ENCODE data around the gene NOD2. TPM values are rescaled to one million over a fixed set of nuclear protein-coding genes. Genes with fewer than 3 reads are reported as not detected.

Gene NOD2
- total RNA-seq, 4 donors from 2014 or later, result 0.41 to 2.6 (median 2.2) TPM; not detected in 1

GRCh38 chr16:50655558-50656055, 37.8 kb upstream of the NOD2 start:
- in situ Hi-C loops (cut with MboI; ENCODE audit: low pct_ligation_motif_present in 1 of 4, low pct_unique_long_range_greater_than_20kb in 1 of 4, low sequenced_read_pairs in 3 of 4), result loop anchor here in 2 of 4 donors (25.0 kb wide), 2 partner anchors 293 to 418 kb away; partner anchors contain the start of gene BRD7 (in 1 of the 2)
- Histone ChIP-seq H3K27ac (no peak overlapping the region), H3K27me3 (no peaks in the 10 kb centered on the region), H3K36me3 (no peaks in the 10 kb centered on the region), H3K4me1 (no peaks in the 10 kb centered on the region), H3K4me3 (no peak overlapping the region), H3K9me3 (no peaks in the 10 kb centered on the region)
- 91% methylated on average over 3 of the region's 3 CpGs; no CpG with 5 or more reads in 1 of the 2 donors for WGBS, 2 donors (ENCODE audit: low coverage in 1 of 2)
- TF ChIP-seq POLR2A (IDR thresholded peaks at IDR 0.05), result no peak
- TF ChIP-seq POLR2AphosphoS5 (IDR thresholded peaks at IDR 0.05), result no peak
- no peak for TF ChIP-seq EP300 (IDR thresholded peaks at IDR 0.05; ENCODE audit: low read depth)
- no peak for TF ChIP-seq CTCF (IDR thresholded peaks at IDR 0.05)
- intact Hi-C loops (cut with DNase I; ENCODE audit: low total_unique reads), result no loop called here
- no peak for DNase-seq

GRCh38 chr16:50657241-50657640, 36.2 kb upstream of the NOD2 start:
- in situ Hi-C loops (cut with MboI; ENCODE audit: low pct_ligation_motif_present in 1 of 4, low pct_unique_long_range_greater_than_20kb in 1 of 4, low sequenced_read_pairs in 3 of 4), result loop anchor here in 2 of 4 donors (25.0 kb wide), 2 partner anchors 295 to 420 kb away; partner anchors contain the start of gene BRD7 (in 1 of the 2)
- H3K4me3 ChIP-seq, result no peak overlapping the region
- intact Hi-C loops (cut with DNase I; ENCODE audit: low total_unique reads), result no loop called here
- H3K27me3 ChIP-seq, result no peaks in the 10 kb centered on the region
- no peaks in the 10 kb centered on the region for H3K9me3 ChIP-seq
- no peak overlapping the region for H3K27ac ChIP-seq
- TF ChIP-seq POLR2AphosphoS5 (IDR thresholded peaks at IDR 0.05) (no peak), CTCF (IDR thresholded peaks at IDR 0.05) (no peak), POLR2A (IDR thresholded peaks at IDR 0.05) (no peak), EP300 (IDR thresholded peaks at IDR 0.05; ENCODE audit: low read depth) (no peak)
- H3K4me1 ChIP-seq, result no peaks in the 10 kb centered on the region
- WGBS, 2 donors (ENCODE audit: low coverage in 1 of 2), result 78 to 100% methylated on average over 1 to 5 of the region's 5 CpGs
- H3K36me3 ChIP-seq, result no peaks in the 10 kb centered on the region
- no peak for DNase-seq

DNA sequence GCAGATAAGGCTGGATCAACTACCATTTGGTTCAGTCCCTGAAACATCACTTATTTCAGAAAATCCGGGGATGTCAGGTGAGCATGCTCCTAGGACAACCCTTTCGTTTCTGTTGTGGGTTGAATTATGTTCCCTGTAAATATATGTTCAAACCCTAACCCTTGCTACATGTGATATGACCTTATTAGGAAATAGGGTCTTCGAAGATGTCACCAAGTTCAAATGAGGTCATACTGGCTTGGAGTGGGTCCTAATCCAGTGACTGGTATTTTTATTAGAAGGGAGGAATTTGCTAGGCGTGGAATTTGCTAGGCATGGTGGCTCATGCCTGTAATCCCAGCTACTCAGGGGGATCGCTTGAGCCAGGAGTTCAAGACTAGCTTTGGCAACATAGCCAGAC, 33.6 kb upstream of the NOD2 start:
- 72 to 82% methylated on average over 2 to 5 of the region's 5 CpGs for WGBS, 2 donors (ENCODE audit: low coverage in 1 of 2)
- H3K4me3 ChIP-seq, result no peak overlapping the region
- TF ChIP-seq POLR2AphosphoS5 (IDR thresholded peaks at IDR 0.05), result no peak
- no peak for TF ChIP-seq EP300 (IDR thresholded peaks at IDR 0.05; ENCODE audit: low read depth)
- TF ChIP-seq POLR2A (IDR thresholded peaks at IDR 0.05), result no peak
- no peak for TF ChIP-seq CTCF (IDR thresholded peaks at IDR 0.05)
- no peak overlapping the region for H3K27ac ChIP-seq
- H3K27me3 ChIP-seq, result no peaks in the 10 kb centered on the region
- H3K9me3 ChIP-seq, result no peaks in the 10 kb centered on the region
- in situ Hi-C loops (cut with MboI; ENCODE audit: low pct_ligation_motif_present in 1 of 4, low pct_unique_long_range_greater_than_20kb in 1 of 4, low sequenced_read_pairs in 3 of 4) (loop anchor here (10.0 to 25.0 kb wide), 5 partner anchors 285 to 635 kb away; partner anchors contain the start of genes BRD7 (in 2 of the 4) and CNEP1R1 (in 1 of the 4)), intact Hi-C loops (cut with DNase I; ENCODE audit: low total_unique reads) (loop anchor here (10.0 kb wide), 1 partner anchor 285 kb away; no protein-coding TSS in a partner anchor)
- peaks cover 0 to 4% (median 2%) of the 10 kb centered on the region in 4 donors for H3K4me1 ChIP-seq
- DNase-seq, result no peak
- no peaks in the 10 kb centered on the region for H3K36me3 ChIP-seq

DNA sequence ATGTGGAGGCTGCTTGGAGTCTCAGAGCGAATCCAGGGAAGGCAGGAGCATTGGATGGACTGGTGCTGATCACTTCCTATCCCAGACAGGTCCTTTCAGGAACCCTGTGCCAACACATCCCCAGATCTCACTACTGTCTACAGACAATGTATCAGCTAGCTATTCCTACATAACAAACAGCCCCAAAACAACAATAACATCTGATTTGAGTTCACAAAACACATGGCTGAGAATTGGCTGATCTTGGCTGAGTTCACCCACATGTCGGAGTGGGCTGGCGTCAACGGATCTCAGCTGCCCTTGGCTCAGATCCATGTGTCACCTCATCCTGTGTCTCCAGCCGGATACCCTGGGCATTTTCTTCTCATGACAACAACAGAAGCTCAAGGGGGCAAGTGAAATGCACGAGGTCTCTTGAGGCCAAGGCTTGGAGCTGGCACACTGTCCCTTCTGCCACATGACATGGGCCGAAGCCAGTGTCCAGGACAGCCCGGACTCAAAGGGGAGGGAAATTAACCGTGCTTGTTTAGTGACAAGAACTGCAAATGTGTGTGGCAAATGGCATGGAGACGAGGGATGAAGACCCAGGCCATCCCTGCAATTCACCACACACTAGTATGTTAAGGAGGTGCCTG, 31.0 kb upstream of the NOD2 start:
- TF ChIP-seq EP300 (IDR thresholded peaks at IDR 0.05; ENCODE audit: low read depth), result no peak
- TF ChIP-seq POLR2AphosphoS5 (IDR thresholded peaks at IDR 0.05), result no peak
- TF ChIP-seq POLR2A (IDR thresholded peaks at IDR 0.05), result no peak
- TF ChIP-seq CTCF (IDR thresholded peaks at IDR 0.05), result no peak
- H3K36me3 ChIP-seq, result no peaks in the 10 kb centered on the region
- in situ Hi-C loops (cut with MboI; ENCODE audit: low pct_ligation_motif_present in 1 of 4, low pct_unique_long_range_greater_than_20kb in 1 of 4, low sequenced_read_pairs in 3 of 4), result loop anchor here (10.0 to 25.0 kb wide), 5 partner anchors 288 to 638 kb away; partner anchors contain the start of genes BRD7 (in 2 of the 4) and CNEP1R1 (in 1 of the 4)
- no peak for DNase-seq
- H3K27me3 ChIP-seq, result no peaks in the 10 kb centered on the region
- no peak overlapping the region for H3K4me3 ChIP-seq
- H3K4me1 ChIP-seq, result peaks cover 0 to 10% (median 6%) of the 10 kb centered on the region in 4 donors
- no peaks in the 10 kb centered on the region for H3K9me3 ChIP-seq
- intact Hi-C loops (cut with DNase I; ENCODE audit: low total_unique reads), result loop anchor here (10.0 kb wide), 1 partner anchor 288 kb away; no protein-coding TSS in a partner anchor
- no peak overlapping the region for H3K27ac ChIP-seq
- 94 to 100% methylated on average over 6 to 10 of the region's 10 CpGs for WGBS, 2 donors (ENCODE audit: low coverage in 1 of 2)

All from transverse colon (tissue), 4 donors.